Spleen (tissue), 7 donors: ENCODE data around the gene ARHGEF5.

Experiments
- CTCF ChIP-seq, 11 experiments: fragments of 200-600 bp in 7 of 11; fragments of 450-650 bp in 4 of 11; sonication (generic) in 4 of 11; IDR thresholded peaks in 8 of 11; conservative IDR thresholded peaks in 3 of 11; 1 replicate in 7 of 11; 2 replicates in 4 of 11; pipeline versions ENCODE4 v1.4.0 to v1.8.0; 2016 to 2021; ENCODE audit warnings: antibody characterized with exemption in 11 of 11, inconsistent platforms in 4 of 11, mild to moderate bottlenecking in 1 of 11
- POLR2A ChIP-seq, 3 donors: fragments of 450-650 bp; IDR thresholded peaks; one replicate each; pipeline ENCODE4 v1.5.1; 2017; ENCODE audit warnings: antibody characterized with exemption in 3 of 3, mild to moderate bottlenecking in 1 of 3
- donor health status: DM: no; HTN: no; CAD: no; lungs with moderate emphysema.
- donor health status: DM: no; HTN: no; CAD: no.
- donor health status: DM: no; HTN: no; CAD: no.

DNA sequence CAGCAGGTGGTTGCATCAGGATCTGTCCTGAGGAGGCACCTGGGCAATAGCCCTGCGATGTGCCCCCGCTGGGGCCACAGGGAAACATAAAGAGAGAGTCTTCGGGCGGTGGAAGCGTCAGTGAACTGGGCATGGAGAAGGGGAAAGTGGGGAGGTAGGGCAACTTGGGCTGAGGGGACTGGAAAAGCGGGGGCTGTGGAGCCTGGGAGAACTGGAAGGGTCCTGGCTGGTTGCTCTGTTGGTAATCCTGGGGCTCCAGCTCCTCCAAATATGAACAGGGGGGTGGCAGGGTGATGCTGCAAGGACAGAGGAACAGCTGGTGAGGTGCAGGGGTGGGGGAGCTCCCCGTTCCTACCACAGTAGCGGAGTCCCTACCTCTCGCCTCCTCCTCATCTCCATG is 43.1 kb downstream of the ARHGEF5 start:
- TF ChIP-seq CTCF (IDR thresholded peaks at IDR 0.05 in 8 of 11, conservative IDR thresholded peaks at IDR 0.05 in 3 of 11) (no peak), POLR2A (IDR thresholded peaks at IDR 0.05) (no peak)
